ENCODE results near the gene PFKP. TPM values are rescaled to one million over a fixed set of nuclear protein-coding genes. Genes with fewer than 3 reads are reported as not detected.
"Not testable (repeated sequence)": the region's sequence is repeated elsewhere in the genome, so short reads cannot be mapped to it uniquely, and the experiment has no call there.

PFKP gene
- total RNA-seq, 1 donor = 111 TPM

GRCh38 chr10:3054183-3054850 lies 13.0 kb upstream of the PFKP start:
- TF ChIP-seq CTCF (IDR thresholded peaks at IDR 0.05; ENCODE audit: insufficient read depth, low read length) = no peak
- DNase-seq (ENCODE audit: low read depth) = peak; percentile 16
- H3K4me3 ChIP-seq (ENCODE audit: low read depth, low read length) = no peak overlapping the region

GRCh38 chr10:3054851-3055199 lies 12.5 kb upstream of the PFKP start:
- no peak for TF ChIP-seq CTCF (IDR thresholded peaks at IDR 0.05; ENCODE audit: insufficient read depth, low read length)
- peak; percentile 33 for DNase-seq (ENCODE audit: low read depth)
- H3K4me3 ChIP-seq (ENCODE audit: low read depth, low read length) = no peak overlapping the region

- no peak overlapping the region for H3K4me3 ChIP-seq (ENCODE audit: low read depth, low read length)
- DNase-seq (ENCODE audit: low read depth) = peak; percentile 26
- no peak for TF ChIP-seq CTCF (IDR thresholded peaks at IDR 0.05; ENCODE audit: insufficient read depth, low read length)
These were observed 10.9 kb upstream of the PFKP start for GRCh38 chr10:3056280-3057037.

GRCh38 chr10:3057946-3058345 lies 9.4 kb upstream of the PFKP start:
- H3K4me3 ChIP-seq (ENCODE audit: low read depth, low read length) = no peak overlapping the region
- no peak for DNase-seq (ENCODE audit: low read depth)
- TF ChIP-seq CTCF (IDR thresholded peaks at IDR 0.05; ENCODE audit: insufficient read depth, low read length) = no peak

GRCh38 chr10:3059974-3060373 lies 7.4 kb upstream of the PFKP start:
- no peak for TF ChIP-seq CTCF (IDR thresholded peaks at IDR 0.05; ENCODE audit: insufficient read depth, low read length)
- H3K4me3 ChIP-seq (ENCODE audit: low read depth, low read length) = no peak overlapping the region
- DNase-seq (ENCODE audit: low read depth) = no peak

GRCh38 chr10:3060481-3060889 lies 6.9 kb upstream of the PFKP start:
- H3K4me3 ChIP-seq (ENCODE audit: low read depth, low read length) = no peak overlapping the region
- DNase-seq (ENCODE audit: low read depth) = no peak
- no peak for TF ChIP-seq CTCF (IDR thresholded peaks at IDR 0.05; ENCODE audit: insufficient read depth, low read length)

- not testable (repeated sequence) for DNase-seq (ENCODE audit: low read depth); H3K4me3 ChIP-seq (ENCODE audit: low read depth, low read length)
These were observed 5.9 kb upstream of the PFKP start for GRCh38 chr10:3061323-3061898.

All from fibroblast of the aortic adventitia (primary cell).